Measurements from ENCODE around the gene ADCYAP1. TPM values are rescaled to one million over a fixed set of nuclear protein-coding genes. Genes with fewer than 3 reads are reported as not detected.

Gene ADCYAP1
- total RNA-seq, 1 donor from 2014 or later, result not detected

- DNase-seq (ENCODE audit: low read depth) (no peak), FAIRE-seq (no peak)
- Mint-ChIP-seq H3K36me3 (ENCODE audit: low read depth, unreplicated experiment) (no peaks in the 10 kb centered on the region), H3K4me1 (ENCODE audit: low read depth, unreplicated experiment) (peaks cover 7% of the 10 kb centered on the region), H3K27me3 (ENCODE audit: low read depth, unreplicated experiment) (peaks cover 14% of the 10 kb centered on the region), H3K9me3 (ENCODE audit: unreplicated experiment) (no peaks in the 10 kb centered on the region), H3K27ac (ENCODE audit: unreplicated experiment) (no peak overlapping the region), H3K4me3 (ENCODE audit: unreplicated experiment) (no peak overlapping the region)
- Histone ChIP-seq H3K79me2 (ENCODE audit: insufficient read depth, low read length) (no peaks in the 10 kb centered on the region), H3K36me3 (ENCODE audit: insufficient read depth, low read length) (no peaks in the 10 kb centered on the region), H2AFZ (ENCODE audit: low read depth, low read length) (no peak overlapping the region), H3K27me3 (ENCODE audit: insufficient read depth, low read length) (no peaks in the 10 kb centered on the region), H3K9me3 (ENCODE audit: insufficient read depth, low read depth, low read length) (no peaks in the 10 kb centered on the region), H3K4me3 (ENCODE audit: insufficient read depth, low read depth, low read length) (no peak overlapping the region), H3K4me2 (ENCODE audit: low read length) (no peak overlapping the region), H4K20me1 (ENCODE audit: insufficient read depth, low read length) (no peaks in the 10 kb centered on the region), H3K9ac (ENCODE audit: low read length) (no peak overlapping the region), H3K27ac (ENCODE audit: low read depth, low read length) (no peak overlapping the region), H3K4me1 (ENCODE audit: insufficient read depth, low read length) (no peaks in the 10 kb centered on the region)
- no peak for TF ChIP-seq EZH2 (IDR thresholded peaks at IDR 0.05; ENCODE audit: insufficient read depth, low read length)
- TF ChIP-seq, protein P1, sequence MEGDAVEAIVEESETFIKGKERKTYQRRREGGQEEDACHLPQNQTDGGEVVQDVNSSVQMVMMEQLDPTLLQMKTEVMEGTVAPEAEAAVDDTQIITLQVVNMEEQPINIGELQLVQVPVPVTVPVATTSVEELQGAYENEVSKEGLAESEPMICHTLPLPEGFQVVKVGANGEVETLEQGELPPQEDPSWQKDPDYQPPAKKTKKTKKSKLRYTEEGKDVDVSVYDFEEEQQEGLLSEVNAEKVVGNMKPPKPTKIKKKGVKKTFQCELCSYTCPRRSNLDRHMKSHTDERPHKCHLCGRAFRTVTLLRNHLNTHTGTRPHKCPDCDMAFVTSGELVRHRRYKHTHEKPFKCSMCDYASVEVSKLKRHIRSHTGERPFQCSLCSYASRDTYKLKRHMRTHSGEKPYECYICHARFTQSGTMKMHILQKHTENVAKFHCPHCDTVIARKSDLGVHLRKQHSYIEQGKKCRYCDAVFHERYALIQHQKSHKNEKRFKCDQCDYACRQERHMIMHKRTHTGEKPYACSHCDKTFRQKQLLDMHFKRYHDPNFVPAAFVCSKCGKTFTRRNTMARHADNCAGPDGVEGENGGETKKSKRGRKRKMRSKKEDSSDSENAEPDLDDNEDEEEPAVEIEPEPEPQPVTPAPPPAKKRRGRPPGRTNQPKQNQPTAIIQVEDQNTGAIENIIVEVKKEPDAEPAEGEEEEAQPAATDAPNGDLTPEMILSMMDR (IDR thresholded peaks at IDR 0.05; ENCODE audit: insufficient read depth, low read depth, low read length), result no peak
Measured at GRCh38 chr18:955384-956066, 50.9 kb downstream of the ADCYAP1 start.

DNA sequence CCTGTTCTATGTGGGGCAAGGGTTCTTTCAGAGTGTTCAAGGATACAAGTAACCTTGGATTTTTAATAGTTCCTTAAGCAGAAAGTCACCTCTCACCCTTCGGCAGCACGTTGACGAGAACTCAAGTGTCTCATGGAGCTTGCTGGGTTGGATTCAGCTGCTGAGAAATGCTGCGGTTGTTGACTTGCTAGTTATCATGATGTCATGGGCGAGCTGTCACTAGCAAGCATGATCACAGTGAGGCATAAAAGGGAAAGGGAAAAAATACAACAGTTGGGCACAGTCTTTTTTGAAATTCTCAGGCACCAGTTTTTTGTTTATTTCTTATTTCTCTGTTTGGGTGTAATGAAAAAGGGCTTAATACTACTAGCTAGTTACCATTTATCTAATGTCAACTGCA is 53.2 kb downstream of the ADCYAP1 start:
- H3K9me3 ChIP-seq (ENCODE audit: insufficient read depth, low read depth, low read length), result no peaks in the 10 kb centered on the region
- peaks cover 6% of the 10 kb centered on the region for H3K4me1 Mint-ChIP-seq (ENCODE audit: low read depth, unreplicated experiment)
- no peaks in the 10 kb centered on the region for H4K20me1 ChIP-seq (ENCODE audit: insufficient read depth, low read length)

More for the DNA sequence above, 53.2 kb downstream of the ADCYAP1 start:
- Histone ChIP-seq H3K4me1 (ENCODE audit: insufficient read depth, low read length) (no peaks in the 10 kb centered on the region), H3K27me3 (ENCODE audit: insufficient read depth, low read length) (no peaks in the 10 kb centered on the region), H3K4me2 (ENCODE audit: low read length) (no peak overlapping the region), H3K9ac (ENCODE audit: low read length) (no peak overlapping the region), H3K4me3 (ENCODE audit: insufficient read depth, low read depth, low read length) (no peak overlapping the region), H2AFZ (ENCODE audit: low read depth, low read length) (no peak overlapping the region), H3K79me2 (ENCODE audit: insufficient read depth, low read length) (no peaks in the 10 kb centered on the region), H3K36me3 (ENCODE audit: insufficient read depth, low read length) (no peaks in the 10 kb centered on the region), H3K27ac (ENCODE audit: low read depth, low read length) (no peak overlapping the region)
- Mint-ChIP-seq H3K9me3 (ENCODE audit: unreplicated experiment) (no peaks in the 10 kb centered on the region), H3K27ac (ENCODE audit: unreplicated experiment) (no peak overlapping the region), H3K36me3 (ENCODE audit: low read depth, unreplicated experiment) (no peaks in the 10 kb centered on the region), H3K4me3 (ENCODE audit: unreplicated experiment) (no peak overlapping the region), H3K27me3 (ENCODE audit: low read depth, unreplicated experiment) (peaks cover 14% of the 10 kb centered on the region)
- no peak for DNase-seq (ENCODE audit: low read depth)
- FAIRE-seq, result no peak
- TF ChIP-seq EZH2 (IDR thresholded peaks at IDR 0.05; ENCODE audit: insufficient read depth, low read length), result no peak
- TF ChIP-seq, protein P1 (IDR thresholded peaks at IDR 0.05; ENCODE audit: insufficient read depth, low read depth, low read length), result no peak

Measured in astrocyte (in vitro differentiated cells and primary cell).